NCI-H2107 (cell line): ENCODE results near the gene RFC5.
"Not testable (repeated sequence)": the region's sequence is repeated elsewhere in the genome, so short reads cannot be mapped to it uniquely, and the experiment has no call there.

ENCODE experiments used
- DNase-seq: peaks from one replicate; lab custom pipeline; 2025; lab: John Stamatoyannopoulos, UW

RFC5 gene, protein sequence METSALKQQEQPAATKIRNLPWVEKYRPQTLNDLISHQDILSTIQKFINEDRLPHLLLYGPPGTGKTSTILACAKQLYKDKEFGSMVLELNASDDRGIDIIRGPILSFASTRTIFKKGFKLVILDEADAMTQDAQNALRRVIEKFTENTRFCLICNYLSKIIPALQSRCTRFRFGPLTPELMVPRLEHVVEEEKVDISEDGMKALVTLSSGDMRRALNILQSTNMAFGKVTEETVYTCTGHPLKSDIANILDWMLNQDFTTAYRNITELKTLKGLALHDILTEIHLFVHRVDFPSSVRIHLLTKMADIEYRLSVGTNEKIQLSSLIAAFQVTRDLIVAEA

DNA sequence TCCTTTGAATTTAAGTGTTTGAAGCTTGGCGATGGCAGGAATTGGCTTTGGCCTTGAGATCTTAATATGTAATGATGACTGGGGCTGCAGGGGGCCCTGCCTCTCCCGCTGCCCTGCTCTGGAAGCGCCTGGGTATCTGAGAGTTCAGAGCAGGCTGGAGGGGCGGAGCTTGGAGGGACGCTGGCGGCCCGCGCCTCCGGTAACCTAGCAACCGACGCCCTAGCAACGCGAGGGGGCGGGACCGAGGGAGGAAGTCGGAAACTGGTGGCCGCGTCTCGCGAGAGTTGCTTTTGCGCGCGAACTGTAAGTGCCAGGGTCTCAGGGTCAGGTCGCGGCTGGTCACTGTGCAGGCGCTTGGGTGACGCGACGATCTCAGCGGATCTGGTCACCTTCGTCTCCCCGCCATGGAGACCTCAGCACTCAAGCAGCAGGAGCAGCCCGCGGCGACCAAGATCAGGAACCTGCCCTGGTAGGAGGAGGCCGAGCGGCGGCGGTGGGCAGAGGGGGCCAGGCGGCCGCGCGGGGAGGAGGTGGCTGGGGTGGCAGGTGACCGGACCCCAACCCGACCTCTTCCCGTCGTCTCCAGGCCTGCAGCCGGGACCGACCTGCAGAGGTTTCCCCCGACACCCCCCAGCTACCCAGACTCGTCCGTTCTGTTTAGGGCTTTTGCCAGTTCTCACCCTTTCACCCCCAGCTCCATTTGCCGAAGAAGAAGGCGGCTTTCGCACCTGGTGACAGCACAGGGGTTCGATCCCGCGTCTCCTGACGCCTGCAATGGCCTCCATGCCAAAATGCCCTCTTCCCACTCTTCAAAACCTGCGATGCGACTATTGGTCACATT is at the start of gene RFC5:
Gene RFC5 (plus strand): TSS at position 280 of the 841 bp plus-strand sequence. CDS start 125 bp downstream, at position 405.
- DNase-seq: peak; percentile 99

- no peak for DNase-seq
These were observed 49.5 kb upstream of the RFC5 start for GRCh38 chr12:117967043-117967442.

- no peak for DNase-seq
These were observed 49.0 kb upstream of the RFC5 start for GRCh38 chr12:117967512-117967911.

DNA sequence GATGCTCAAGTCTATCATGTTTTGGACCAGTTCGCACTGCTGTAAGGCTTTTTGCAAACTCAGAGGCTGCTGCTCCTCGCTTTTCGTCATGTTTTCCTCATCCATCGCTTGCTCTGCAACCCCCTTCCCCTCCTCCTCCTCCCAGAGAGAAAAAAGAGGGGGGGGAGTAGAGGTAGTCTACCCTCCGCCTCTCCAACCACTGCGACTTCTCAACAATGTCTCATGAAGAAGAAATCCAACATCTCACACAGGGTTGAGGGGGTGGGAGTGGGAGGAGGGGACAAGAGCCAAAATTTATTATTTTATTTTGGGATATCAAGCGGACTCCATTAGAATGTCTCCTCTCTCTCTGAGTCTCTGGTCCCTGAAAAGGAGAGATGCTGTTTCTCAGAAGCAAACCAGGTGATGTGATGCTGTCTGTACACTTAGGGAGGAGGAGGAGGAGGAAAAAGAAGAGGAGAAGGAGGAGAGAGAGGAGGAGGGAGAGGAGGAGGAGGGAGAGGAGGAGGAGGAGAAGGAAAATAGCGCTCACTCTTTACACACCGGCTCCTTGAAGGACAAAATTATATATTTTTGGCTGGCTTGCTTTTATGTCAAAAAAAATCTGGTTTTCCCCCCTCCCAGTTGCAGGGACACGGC is 48.2 kb upstream of the RFC5 start:
- DNase-seq: no peak

DNA sequence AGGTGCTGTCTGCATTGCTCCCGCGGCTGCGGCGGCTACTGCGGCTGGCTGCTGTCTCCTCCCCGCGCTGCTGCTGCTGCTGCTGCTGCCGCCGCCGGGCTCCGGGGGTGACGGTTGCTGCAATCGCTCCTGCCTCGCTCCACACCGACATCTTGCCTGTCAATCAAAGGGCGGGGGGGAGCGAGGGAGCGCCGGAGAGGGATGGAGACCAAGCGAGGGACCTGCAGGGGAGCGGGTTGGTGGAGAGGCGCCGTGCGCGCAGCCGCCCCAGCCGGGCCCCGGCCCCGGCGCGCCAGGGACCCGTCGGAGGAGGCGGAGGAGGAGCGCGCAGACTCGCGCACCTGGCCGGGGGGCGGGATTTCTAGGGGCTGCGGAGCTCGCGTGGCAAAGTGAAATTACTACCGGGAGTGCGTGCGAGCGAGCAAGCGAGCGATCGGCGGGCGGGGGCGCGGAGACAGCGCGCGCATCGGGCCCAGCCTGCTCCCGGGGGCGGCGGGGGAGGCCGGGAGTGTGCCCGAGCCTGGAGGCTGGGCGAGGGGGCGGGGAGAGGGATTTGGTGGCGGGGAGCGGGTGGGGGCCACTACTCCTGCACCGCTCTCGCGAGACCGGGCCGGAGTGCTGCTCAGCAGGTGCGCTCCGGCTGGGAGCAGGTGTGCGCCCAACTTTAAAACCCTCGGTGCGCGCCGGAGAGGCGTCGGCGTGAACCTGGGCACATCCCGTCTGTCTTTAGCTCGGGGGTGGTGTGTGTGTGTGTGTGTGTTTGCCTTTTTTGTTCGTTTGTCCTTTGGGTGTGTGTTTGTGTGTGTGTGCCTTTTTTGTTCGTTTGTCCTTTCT is 47.5 kb upstream of the RFC5 start, which contains the start of gene KSR2:
Gene KSR2 (minus strand): TSS at position 165 of the 834 bp plus-strand sequence. CDS start 735 bp downstream, outside the sequence.
- peak; percentile 96 for DNase-seq

- no peak for DNase-seq
These were observed 46.2 kb upstream of the RFC5 start for GRCh38 chr12:117970334-117970733.

- no peak for DNase-seq
These were observed 44.2 kb upstream of the RFC5 start for GRCh38 chr12:117972301-117972700.

DNA sequence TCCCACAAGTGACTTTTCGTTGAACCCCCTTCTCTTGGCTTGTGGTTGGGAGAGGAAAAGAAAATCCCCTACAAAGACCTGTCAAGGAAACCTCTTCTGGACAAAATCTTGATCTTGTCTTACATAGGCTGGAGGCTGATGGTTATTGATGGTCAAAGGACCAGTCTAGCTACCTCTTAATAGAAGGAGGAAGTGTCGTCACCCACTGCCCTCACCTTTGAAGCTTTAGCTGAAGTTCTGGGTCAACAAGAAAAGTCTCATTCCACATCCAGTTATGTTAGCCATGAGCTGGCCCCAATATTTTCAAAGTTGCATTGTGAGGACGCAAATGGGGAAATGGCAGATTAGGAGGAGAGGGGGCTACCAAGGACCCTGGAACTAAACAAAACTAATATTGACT is 41.5 kb upstream of the RFC5 start:
- DNase-seq: no peak

- no peak for DNase-seq
These were observed 39.1 kb upstream of the RFC5 start for GRCh38 chr12:117977373-117977772.

DNA sequence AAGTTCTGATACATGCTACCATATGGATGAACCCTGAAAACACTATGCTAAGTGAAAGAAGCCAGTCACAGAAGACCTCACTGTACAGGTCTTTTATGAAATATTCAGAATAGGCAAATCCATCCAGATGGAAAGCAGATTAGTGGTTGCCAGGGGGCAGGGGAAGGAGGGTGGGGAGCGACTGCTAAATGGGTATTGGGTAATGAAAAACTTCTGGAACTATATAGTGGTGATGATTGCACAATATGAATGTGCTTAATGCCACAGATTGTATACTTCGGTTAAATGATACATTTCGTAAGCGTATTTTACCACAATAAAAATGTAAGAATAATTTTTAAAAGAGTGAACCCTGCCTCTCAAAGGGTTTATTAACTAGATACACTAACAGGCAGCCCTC is 35.9 kb upstream of the RFC5 start:
- no peak for DNase-seq

GRCh38 chr12:117981267-117981666 is 35.2 kb upstream of the RFC5 start:
- DNase-seq: no peak

GRCh38 chr12:117985182-117985581 is 31.3 kb upstream of the RFC5 start:
- no peak for DNase-seq

DNA sequence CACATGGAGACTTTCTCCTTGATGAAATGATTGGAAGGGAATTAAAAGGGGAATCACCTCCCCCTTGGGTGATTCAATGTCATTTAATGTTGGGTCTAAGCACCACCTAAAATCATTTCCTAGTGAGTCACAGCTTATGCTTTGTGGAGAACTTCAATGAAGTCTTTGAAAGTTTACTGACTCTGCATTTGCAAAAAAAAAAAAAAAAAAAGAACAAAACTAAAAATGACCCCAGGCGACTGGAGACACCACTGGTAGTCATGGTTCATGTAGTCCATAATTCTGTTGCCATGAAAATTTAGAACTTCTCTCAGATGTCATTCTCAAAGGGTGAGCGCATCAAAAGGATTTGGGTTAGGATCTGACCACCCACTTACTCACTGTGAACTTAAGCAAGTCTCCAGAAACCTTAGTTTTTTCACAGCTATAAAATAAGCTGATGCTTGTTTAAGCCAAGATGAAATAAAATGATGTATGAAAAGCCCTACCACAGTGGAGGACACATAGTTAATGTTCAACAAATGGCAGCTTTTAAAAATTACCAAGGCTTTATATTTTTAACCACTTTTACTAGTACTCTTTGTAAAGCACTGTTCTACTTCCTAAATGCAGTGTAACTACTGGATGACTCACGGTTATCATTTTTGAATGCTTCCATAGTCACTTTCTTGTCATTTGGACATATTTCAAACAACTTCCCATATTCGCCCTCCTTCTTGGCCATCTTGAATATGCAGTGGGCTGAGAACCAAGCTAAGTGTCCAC is 29.6 kb upstream of the RFC5 start:
- DNase-seq: no peak

GRCh38 chr12:117994551-117995438 is 21.7 kb upstream of the RFC5 start:
- DNase-seq: no peak

DNA sequence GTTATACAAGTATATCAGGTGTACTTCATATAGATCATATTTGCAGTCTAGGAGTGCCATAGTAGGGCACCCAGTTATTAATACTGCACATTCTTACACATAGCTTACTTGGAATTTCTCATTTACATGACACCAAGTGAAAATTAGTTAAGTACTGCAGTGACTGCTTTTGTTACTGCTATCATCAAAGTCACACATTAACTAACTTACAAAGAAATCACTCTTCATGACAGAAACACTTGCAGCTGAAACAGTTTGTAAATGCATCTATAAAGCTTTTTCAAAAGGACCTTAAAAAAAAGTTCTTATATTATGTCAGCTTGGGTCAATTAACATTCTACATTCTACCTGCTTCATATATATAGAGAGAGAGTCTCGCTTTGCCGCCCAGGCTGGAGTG is 17.8 kb upstream of the RFC5 start:
- no peak for DNase-seq

- not testable (repeated sequence) for DNase-seq
These were observed 16.7 kb upstream of the RFC5 start for GRCh38 chr12:117999806-118000205.

DNA sequence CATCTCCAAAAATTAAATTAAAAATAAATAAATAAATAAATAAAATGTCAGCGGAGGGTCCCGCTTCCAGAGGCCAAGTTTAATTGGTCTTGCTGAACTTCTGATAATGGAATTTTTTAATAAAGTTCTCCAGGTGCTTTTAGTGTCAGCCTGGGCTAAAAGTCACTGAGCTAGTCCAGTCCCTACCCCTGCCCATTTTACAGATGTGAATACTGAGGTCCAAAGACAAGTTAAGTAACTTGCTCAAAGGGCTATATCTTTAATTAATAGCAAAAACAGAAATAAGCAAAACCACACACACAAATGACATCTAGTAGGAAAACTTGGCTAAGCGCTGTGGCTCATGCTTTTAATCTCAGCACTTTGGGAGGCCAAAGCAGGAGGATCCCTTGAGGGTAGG is 5.6 kb upstream of the RFC5 start:
- DNase-seq: no peak

DNA sequence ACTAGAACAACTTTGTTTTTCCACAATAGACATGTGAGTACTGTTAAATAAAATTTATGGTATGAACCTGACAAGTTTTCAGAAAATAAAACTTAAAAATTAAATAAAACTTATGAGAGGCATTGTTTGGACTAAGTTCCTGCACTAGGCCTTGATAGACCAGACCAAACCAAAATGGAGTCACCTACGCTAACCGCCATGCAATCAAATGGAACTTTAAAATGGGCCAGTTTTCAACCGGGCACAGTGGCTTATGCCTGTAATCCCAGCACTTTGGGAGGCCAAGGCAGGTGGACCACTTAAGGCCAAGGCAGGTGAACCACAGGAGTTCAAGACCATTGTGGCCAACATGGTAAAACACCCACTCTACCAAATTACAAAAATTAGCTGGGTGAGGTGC is 5.1 kb upstream of the RFC5 start:
- no peak for DNase-seq

- DNase-seq: no peak
These were observed 4.5 kb upstream of the RFC5 start for GRCh38 chr12:118011961-118012360.

DNA sequence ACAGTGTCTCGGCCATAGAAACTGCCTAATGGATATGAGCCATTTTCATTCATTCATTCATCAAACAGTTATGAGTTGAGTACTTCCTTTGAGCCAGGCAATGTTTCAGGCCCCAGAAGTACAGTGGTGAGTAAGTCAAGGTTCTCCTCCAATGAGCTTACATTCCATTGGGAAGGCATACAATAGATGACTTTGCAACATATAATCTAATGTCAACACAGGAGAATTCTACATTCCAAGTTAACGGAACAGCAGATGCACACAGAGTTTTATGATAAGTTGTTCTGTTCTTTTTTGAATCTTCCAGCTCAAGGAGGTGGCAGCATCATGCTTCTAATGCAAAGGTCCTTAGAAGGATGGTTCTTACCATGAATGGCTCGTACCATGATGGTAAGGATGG is 3.2 kb upstream of the RFC5 start:
- DNase-seq: no peak
